ENCODE results near the gene OR13C2.

OR13C2 gene

GRCh38 chr9:104555521-104555920 is 49.9 kb downstream of the OR13C2 start:
- no peak for DNase-seq
